Ishikawa (cell line): ENCODE results near the gene POTEI.
A peak's percentile ranks its signal among the peaks of the same experiment; 100 is the strongest.
"Not testable (repeated sequence)": the region's sequence is repeated elsewhere in the genome, so short reads cannot be mapped to it uniquely, and the experiment has no call there.

Experiments
- CEBPB ChIP-seq: IDR thresholded peaks from 2 replicates; pipeline ENCODE4 v1.6.1; 2012
- CREB1 ChIP-seq: IDR thresholded peaks from 2 replicates; pipeline ENCODE4 v1.6.1; 2012; ENCODE audit warnings: low read depth
- EP300 ChIP-seq: IDR thresholded peaks from 2 replicates; pipeline ENCODE4 v1.6.1; 2012; ENCODE audit warnings: borderline replicate concordance
- NFIC ChIP-seq: IDR thresholded peaks from 2 replicates; pipeline ENCODE4 v1.6.1; 2012
- RAD21 ChIP-seq: IDR thresholded peaks from 2 replicates; pipeline ENCODE4 v1.6.1; 2012; ENCODE audit warnings: low read depth
- ZBTB7A ChIP-seq: IDR thresholded peaks from 2 replicates; pipeline ENCODE4 v1.6.1; 2012; ENCODE audit warnings: low read depth
- TF ChIP-seq, protein P1 (sequence below): IDR thresholded peaks from 2 replicates; pipeline ENCODE4 v1.6.1; 2012

Gene POTEI

DNA sequence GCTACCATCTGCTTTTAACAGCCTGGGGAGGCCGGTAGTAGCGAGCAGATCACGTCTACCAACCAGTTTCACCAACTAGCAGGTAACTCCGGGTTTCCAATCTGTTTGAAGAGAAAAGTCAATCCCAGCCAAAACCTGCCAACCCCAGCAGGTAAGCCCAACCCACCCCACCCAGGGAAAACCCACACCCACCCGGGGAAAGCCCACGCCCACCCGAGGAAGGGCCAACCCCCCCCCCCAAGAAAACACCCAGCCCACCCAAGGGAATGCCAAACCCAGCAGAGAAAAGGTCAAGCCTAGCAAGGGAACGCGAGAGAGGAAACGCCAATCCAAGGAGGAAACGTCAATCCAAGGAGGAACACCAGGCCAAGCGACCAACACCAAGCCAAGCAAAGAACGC, at the start of gene POTEI:
TSS of gene POTEI (minus strand) at position 101 of the 400 bp plus-strand sequence. CDS start at position 8, 93 bp downstream.
- not testable (repeated sequence) for TF ChIP-seq CREB1, NFIC
- TF ChIP-seq, protein P1, sequence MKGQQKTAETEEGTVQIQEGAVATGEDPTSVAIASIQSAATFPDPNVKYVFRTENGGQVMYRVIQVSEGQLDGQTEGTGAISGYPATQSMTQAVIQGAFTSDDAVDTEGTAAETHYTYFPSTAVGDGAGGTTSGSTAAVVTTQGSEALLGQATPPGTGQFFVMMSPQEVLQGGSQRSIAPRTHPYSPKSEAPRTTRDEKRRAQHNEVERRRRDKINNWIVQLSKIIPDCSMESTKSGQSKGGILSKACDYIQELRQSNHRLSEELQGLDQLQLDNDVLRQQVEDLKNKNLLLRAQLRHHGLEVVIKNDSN: not testable (repeated sequence)

DNA sequence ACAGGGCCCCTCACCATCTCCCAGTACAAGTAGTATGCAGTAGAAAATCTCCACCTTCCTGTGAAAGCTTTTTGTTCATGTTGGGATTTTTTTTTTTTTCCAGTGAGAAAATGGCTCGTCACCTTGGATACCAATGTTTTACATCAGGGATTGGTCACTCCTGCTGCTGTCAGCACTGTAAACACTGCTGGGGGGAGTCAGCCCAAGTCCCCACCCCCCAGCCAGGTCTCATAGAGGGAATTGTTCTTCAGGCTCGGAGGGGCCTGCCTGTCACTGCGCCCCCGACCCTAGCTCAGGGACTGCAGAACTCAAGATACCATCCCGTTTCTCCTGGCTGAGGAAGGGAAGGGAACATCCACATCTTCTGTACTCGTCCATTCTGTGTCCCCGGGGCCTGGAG, 11.9 kb upstream of the POTEI start, which contains the start of gene CFC1B:
TSS of gene CFC1B (plus strand) at position 231 of the 400 bp plus-strand sequence. CDS start 263 bp downstream, outside the sequence.
- not testable (repeated sequence) for TF ChIP-seq EP300, ZBTB7A, CEBPB

DNA sequence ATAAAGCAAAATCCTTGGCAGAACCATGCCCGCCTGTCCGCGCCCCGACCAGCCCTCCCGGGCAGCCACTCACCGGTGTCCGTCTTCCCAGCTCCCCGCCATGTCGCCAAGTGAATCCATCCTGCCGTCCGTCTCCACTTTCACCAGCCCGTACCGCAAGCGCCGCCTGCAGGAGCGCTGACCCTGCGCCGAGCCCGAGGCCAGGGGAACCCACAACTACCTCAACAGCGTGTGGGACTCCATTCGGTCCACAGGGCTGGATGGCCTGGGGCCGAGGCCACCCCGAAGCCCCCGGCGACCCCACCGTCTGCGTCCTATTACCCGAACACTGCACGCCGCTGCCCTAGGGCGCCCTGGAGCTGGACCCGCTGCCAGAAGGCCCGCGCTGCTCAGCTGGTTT, 81.5 kb downstream of the POTEI start:
- peak; percentile 23; the same call in 1 of the 2 replicates for TF ChIP-seq RAD21

DNA sequence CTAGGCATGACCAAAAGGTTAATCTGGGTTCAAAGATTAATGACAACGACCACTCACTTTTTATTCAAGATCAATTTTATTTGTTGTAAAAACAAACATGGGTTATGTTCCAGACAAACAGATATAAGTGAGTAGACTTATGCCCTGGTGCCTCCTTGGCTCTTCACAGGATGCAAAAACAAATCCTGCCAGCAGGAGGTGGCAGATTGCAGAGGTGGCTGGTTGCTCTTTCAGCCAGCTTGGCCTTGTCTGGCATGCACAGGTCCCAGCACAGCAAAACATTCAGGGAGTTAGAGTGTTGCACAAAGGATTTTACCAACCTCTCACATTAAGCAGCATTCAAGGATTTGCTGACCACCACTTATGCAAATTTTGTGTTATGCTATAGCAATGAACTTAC, 92.4 kb downstream of the POTEI start:
- TF ChIP-seq RAD21: peak; percentile 24; the same call in 1 of the 2 replicates
